DMS53 treated with DMSO at 0.1 percent for 48 hours (cell line): ENCODE data around the gene COL26A1.

Source experiments
- DNase-seq: peaks from one replicate; lab custom pipeline; 2025; ENCODE audit not compliant: unreplicated experiment; lab: John Stamatoyannopoulos, UW

Gene COL26A1

GRCh38 chr7:101531726-101532357, 169.2 kb downstream of the COL26A1 start:
- no peak for DNase-seq

GRCh38 chr7:101532400-101533102, 169.9 kb downstream of the COL26A1 start:
- DNase-seq, result no peak

DNA sequence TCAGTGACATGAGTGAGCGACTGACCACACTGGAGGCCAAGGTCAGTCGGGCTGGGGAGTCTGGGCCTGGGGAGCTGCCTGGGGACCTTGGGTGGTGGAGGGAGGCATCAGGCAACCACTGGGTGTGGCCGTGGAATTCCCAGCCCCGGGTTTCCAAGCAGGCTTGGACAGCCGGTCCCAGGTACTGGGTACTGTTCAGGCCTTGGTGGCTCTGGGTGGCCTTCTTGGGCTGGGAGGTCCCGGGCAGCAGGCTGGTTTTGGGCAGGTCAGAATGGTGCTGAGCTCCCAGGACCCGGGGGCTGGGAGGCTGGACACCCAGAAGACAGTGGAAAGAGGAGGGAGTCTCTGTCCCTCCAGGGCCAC, 170.4 kb downstream of the COL26A1 start:
- DNase-seq, result no peak

DNA sequence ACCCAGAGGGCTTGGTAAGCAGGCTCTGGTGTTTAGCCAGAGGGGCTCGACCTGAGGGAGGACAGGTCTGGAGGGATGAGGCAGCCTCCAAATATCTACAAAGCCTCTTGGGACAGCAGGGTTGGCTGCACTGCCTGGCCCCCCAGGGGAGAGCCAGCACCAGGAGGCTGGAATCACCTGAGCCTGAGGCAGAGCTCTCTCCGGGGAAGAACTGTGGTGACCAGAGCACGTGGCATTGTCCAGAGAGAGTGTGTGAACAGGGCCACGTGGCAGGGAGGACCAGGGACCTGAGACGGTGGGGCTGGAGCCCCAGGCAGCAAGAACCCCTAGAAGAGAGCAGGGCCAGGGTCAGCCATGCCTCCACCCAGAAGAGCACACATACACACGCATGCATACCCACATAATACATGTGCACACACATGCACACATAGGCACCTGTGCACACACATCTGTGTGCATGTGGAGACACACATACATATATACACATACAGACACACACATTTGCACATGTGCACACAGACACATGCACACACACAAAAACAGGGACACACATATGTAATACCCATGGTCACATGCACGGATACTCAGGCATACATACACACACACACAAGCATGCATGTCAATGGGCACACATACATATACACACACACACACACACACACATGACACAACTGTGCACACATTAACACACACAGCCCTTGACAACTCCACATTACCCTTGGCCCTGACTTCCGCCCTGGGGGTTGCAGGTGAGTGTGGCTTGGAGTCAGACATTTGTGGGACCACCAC, 171.5 kb downstream of the COL26A1 start:
- no peak for DNase-seq

- no peak for DNase-seq
These were observed 172.2 kb downstream of the COL26A1 start for GRCh38 chr7:101534873-101535272.

- DNase-seq, result no peak
These were observed 172.7 kb downstream of the COL26A1 start for GRCh38 chr7:101535351-101535751.

- DNase-seq, result no peak
These were observed 173.6 kb downstream of the COL26A1 start for GRCh38 chr7:101536232-101536631.

GRCh38 chr7:101536668-101537067, 174.0 kb downstream of the COL26A1 start:
- DNase-seq, result no peak

GRCh38 chr7:101537205-101537604, 174.5 kb downstream of the COL26A1 start:
- DNase-seq, result no peak

DNA sequence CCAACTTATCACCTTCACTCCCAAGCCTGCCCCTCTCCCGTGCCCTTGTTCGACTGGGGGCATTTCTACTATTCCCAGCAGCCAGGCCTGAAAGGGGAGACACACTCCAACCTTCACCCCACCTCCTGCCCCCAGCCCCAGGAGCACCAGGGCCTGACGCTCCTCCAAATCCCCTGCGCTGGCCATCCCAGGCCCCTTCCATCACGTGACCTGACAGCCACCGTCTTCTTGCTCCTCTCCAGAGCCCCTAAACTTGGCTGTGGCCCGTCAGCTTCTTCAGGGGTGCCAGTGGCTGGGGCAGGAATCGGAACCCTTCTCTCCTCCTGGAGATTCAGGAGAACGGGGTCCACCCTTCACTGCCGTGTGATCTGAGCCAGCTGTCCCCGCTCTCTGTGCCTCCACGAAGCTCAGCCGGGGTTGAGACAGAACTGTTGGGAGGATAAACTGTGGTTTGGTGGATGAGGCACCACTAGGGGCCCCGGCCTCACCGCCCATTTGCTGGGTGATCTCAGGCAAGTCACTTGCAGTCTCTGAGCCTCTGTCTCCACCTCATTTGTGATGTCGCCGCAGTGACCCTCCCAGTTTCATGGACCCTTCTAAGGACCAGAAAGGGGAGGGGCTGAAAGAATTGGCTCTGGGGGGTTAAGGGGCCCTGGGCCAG, 175.4 kb downstream of the COL26A1 start:
- no peak for DNase-seq

GRCh38 chr7:101538596-101539459, 176.2 kb downstream of the COL26A1 start:
- no peak for DNase-seq

GRCh38 chr7:101539784-101540183, 177.1 kb downstream of the COL26A1 start:
- no peak for DNase-seq

DNA sequence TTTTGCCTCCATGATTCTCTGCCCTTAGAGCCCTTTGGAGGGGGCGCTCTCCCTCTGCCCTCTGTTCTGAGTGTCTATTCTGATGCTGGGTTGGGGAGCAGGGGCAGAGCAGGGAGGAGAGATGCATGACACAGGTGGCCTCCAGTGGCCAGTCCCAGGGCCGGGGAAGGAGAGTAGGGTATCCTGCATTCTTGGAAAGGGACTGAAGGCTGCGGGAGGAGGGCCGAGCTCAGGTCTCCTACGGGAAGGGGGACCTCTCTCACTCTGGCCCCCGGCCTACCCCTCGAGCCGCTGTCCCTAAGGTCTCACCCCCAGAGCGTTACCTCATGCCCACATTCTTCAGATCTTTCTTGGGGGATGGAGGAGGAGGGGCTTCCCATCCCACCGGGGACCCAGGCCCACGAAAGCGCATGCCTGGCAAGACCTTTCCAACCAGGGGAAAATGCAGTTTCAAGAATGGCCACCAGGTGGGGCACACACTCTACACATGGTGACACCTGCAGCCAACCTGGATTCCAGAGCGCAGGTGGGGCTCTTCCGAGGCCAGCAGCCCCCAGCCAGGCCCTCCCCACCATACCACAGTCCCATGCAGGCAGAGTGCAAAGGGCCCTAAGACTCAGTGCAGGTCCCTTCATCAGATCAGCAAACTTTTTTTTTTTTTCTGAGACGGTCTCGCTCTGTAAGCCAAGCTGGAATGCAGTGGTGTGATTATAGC, 180.0 kb downstream of the COL26A1 start:
- peak; percentile 39 for DNase-seq

GRCh38 chr7:101543242-101543766, 180.6 kb downstream of the COL26A1 start:
- no peak for DNase-seq

GRCh38 chr7:101543846-101544245, 181.2 kb downstream of the COL26A1 start:
- no peak for DNase-seq

- DNase-seq, result no peak
These were observed 182.9 kb downstream of the COL26A1 start for GRCh38 chr7:101545441-101546190.

DNA sequence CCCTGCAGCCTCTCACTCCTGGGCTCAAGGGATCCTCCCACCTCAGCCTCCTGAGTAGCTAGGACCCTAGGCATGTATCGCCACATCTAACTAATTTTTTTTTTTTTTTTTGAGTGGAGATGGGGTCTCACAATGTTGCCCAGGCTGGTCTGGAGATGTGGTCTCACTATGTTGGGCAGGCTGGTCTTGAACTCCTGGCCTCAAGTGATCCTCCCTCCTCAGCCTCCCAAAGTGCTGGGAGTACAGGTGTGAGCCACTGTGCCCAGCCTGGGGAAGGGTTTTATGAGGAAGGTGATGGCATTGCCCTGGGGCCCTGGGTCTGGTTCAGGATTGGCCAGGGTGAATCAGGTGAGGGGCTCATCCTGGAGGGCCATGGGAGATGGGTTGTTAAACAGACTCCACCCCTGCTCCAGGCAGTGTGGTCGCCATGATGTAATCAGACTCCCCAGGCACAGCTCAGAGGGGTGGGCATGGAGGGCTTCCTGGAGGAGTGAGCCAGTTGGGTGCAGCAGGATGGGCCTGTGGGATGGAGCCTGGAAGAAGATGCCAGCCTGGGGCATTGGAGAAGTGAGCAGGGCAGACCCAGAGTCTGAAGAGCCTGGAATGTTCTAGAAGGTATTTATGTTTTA, 183.7 kb downstream of the COL26A1 start:
- no peak for DNase-seq
